CD14-positive monocyte (primary cell): Measurements from ENCODE around the gene SP100. TPM values are rescaled to one million over a fixed set of nuclear protein-coding genes. Genes with fewer than 3 reads are reported as not detected.
"Not testable (repeated sequence)": the region's sequence is repeated elsewhere in the genome, so short reads cannot be mapped to it uniquely, and the experiment has no call there.

Experiments
- DNase-seq, 3 donors: peaks; one replicate each; pipeline ENCODE4 v3.0.0-alpha.2; 2011 to 2022
- H2AFZ ChIP-seq: 2 replicates; pipeline ENCODE4 v1.6.0; 2012; ENCODE audit warnings: mild to moderate bottlenecking, low read depth, low read length, inconsistent platforms; ENCODE audit not compliant: insufficient read depth, poor library complexity, severe bottlenecking
- H3K27ac ChIP-seq, 2 donors: 1 replicate in 1 of 2; 2 replicates in 1 of 2; pipeline ENCODE4 v1.5.1; 2012 to 2013; ENCODE audit warnings: low read length in 2 of 2, control low read depth in 1 of 2, inconsistent platforms in 1 of 2, low read depth in 1 of 2, mild to moderate bottlenecking in 1 of 2
- H3K27me3 ChIP-seq, 2 donors: one replicate each; pipeline versions ENCODE4 v1.6.0 to v1.6.1; 2011 to 2013; ENCODE audit warnings: low read length in 2 of 2; ENCODE audit not compliant: control insufficient read depth in 2 of 2, insufficient read depth in 2 of 2
- H3K36me3 ChIP-seq, 2 donors: replicated peaks in 1 of 2; 1 replicate in 1 of 2; 2 replicates in 1 of 2; pipeline versions ENCODE4 v1.5.1 to v1.6.1; 2012 to 2013; ENCODE audit warnings: low read length in 2 of 2, control low read depth in 1 of 2, inconsistent platforms in 1 of 2, mild to moderate bottlenecking in 1 of 2; ENCODE audit not compliant: insufficient read depth in 2 of 2, control insufficient read depth in 1 of 2
- H3K4me1 ChIP-seq, 2 donors: 1 replicate in 1 of 2; 2 replicates in 1 of 2; pipeline versions ENCODE4 v1.5.1 to v1.6.1; 2012 to 2013; ENCODE audit warnings: low read length in 2 of 2, control low read depth in 1 of 2, inconsistent platforms in 1 of 2, mild to moderate bottlenecking in 1 of 2, moderate library complexity in 1 of 2; ENCODE audit not compliant: insufficient read depth in 2 of 2, control insufficient read depth in 1 of 2
- H3K4me2 ChIP-seq: replicated peaks from 2 replicates; pipeline ENCODE3; 2012; ENCODE audit warnings: low read length, moderate library complexity, mild to moderate bottlenecking; ENCODE audit not compliant: poor library complexity, severe bottlenecking; ENCODE audit errors: extremely low read depth
- H3K4me3 ChIP-seq, 3 experiments: fragments of 200-600 bp in 1 of 3; sonication (generic) in 1 of 3; replicated peaks in 1 of 3; 1 replicate in 2 of 3; 2 replicates in 1 of 3; pipeline ENCODE4 v1.5.1; 2011 to 2013; ENCODE audit warnings: low read length in 3 of 3, mild to moderate bottlenecking in 3 of 3, control low read depth in 2 of 3, low read depth in 2 of 3, inconsistent platforms in 1 of 3, moderate library complexity in 1 of 3
- H3K79me2 ChIP-seq: 2 replicates; pipeline ENCODE4 v1.6.0; 2012; ENCODE audit warnings: mild to moderate bottlenecking, control low read depth, inconsistent platforms, low read length, moderate library complexity; ENCODE audit not compliant: insufficient read depth
- H3K9ac ChIP-seq: 2 replicates; pipeline ENCODE4 v1.6.0; 2017; ENCODE audit warnings: low read length, mild to moderate bottlenecking; ENCODE audit not compliant: insufficient read depth, poor library complexity, severe bottlenecking
- H3K9me3 ChIP-seq, 2 donors: replicated peaks in 1 of 2; 1 replicate in 1 of 2; 2 replicates in 1 of 2; pipeline versions ENCODE4 v1.5.1 to v1.6.1; 2012 to 2013; ENCODE audit warnings: low read length in 2 of 2, control low read depth in 1 of 2; ENCODE audit not compliant: control insufficient read depth in 1 of 2, insufficient read depth in 1 of 2
- H4K20me1 ChIP-seq: 2 replicates; pipeline ENCODE4 v1.6.0; 2012; ENCODE audit warnings: mild to moderate bottlenecking, low read length, control low read depth, moderate library complexity; ENCODE audit not compliant: insufficient read depth
- H3K27ac Mint-ChIP-seq, 7 donors: one replicate each; pipeline ENCODE4 v1.8.0; 2020; ENCODE audit warnings: mild to moderate bottlenecking in 7 of 7, mixed read lengths in 7 of 7, moderate library complexity in 6 of 7, inconsistent platforms in 2 of 7
- H3K27me3 Mint-ChIP-seq, 3 donors: one replicate each; pipeline ENCODE4 v1.8.0; 2021 to 2022; ENCODE audit warnings: low read depth in 3 of 3, mild to moderate bottlenecking in 3 of 3, mixed read lengths in 3 of 3, moderate library complexity in 3 of 3, inconsistent platforms in 1 of 3
- H3K36me3 Mint-ChIP-seq, 2 donors: one replicate each; pipeline ENCODE4 v1.8.0; 2020; ENCODE audit warnings: mixed read lengths in 2 of 2, inconsistent platforms in 1 of 2, mild to moderate bottlenecking in 1 of 2
- H3K4me1 Mint-ChIP-seq: one replicate; pipeline ENCODE4 v1.8.0; 2020; ENCODE audit warnings: mild to moderate bottlenecking, mixed read lengths
- H3K4me3 Mint-ChIP-seq, 2 donors: one replicate each; pipeline ENCODE4 v1.8.0; 2020; ENCODE audit warnings: mild to moderate bottlenecking in 2 of 2, mixed read lengths in 2 of 2, moderate library complexity in 1 of 2
- H3K9me3 Mint-ChIP-seq, 7 donors: one replicate each; pipeline ENCODE4 v1.8.0; 2020 to 2022; ENCODE audit warnings: mixed read lengths in 7 of 7, mild to moderate bottlenecking in 6 of 7, moderate library complexity in 6 of 7, inconsistent platforms in 2 of 7
- CTCF ChIP-seq: fragments of 200-600 bp; IDR thresholded peaks from one replicate; pipeline ENCODE4 v1.8.0; 2022; ENCODE audit warnings: antibody characterized with exemption, mild to moderate bottlenecking
- WGBS: methylation state at CpG from one replicate; pipeline ENCODE4 v1.1.5; 2013; ENCODE audit warnings: missing lambda C conversion rate; ENCODE audit not compliant: insufficient coverage; 5-methylcytosine and 5-hydroxymethylcytosine counted together
- intact Hi-C, 2 donors: fragments of 100-400 bp; cut with micrococcal nuclease; formaldehyde crosslinking; loops; one replicate each; pipeline versions ENCODE4 v1.15.0 to v1.15.1; 2023
- polyA plus RNA-seq, 3 donors: library from polyadenylated mRNA; depleted of rRNA in 1 of 3; unstranded in 2 of 3; stranded (reverse) in 1 of 3; fragments of 300-500 nt in 2 of 3; fragments of >200 nt in 1 of 3; fragmentation: Illumina TruSeq in 2 of 3; gene quantifications; 1 replicate in 2 of 3; 2 replicates in 1 of 3; pipeline ENCODE4 v1.2.3, GENCODE V29; 2012 to 2021

SP100 gene
- polyA plus RNA-seq, 3 donors = 68.1 to 101 (median 97.4) TPM

- intact Hi-C loops = no loop called here
- Histone ChIP-seq H3K36me3 (peaks cover 39 to 88% of the 10 kb centered on the region in 2 donors), H3K4me2 (no peak overlapping the region), H3K9ac (no peak overlapping the region), H3K4me1 (no peaks in the 10 kb centered on the region), H3K79me2 (no peaks in the 10 kb centered on the region), H4K20me1 (no peaks in the 10 kb centered on the region), H3K27ac (no peak overlapping the region), H3K27me3 (no peaks in the 10 kb centered on the region), H3K4me3 (no peak overlapping the region), H2AFZ (no peak overlapping the region), H3K9me3 (peaks cover 11 to 12% of the 10 kb centered on the region in 2 donors)
- Mint-ChIP-seq H3K9me3 (peaks cover 8 to 14% (median 12%) of the 10 kb centered on the region in 7 donors), H3K27ac (peak overlapping the region in 4 of 7 donors; percentile 39 to 73 (median 57)), H3K27me3 (no peaks in the 10 kb centered on the region), H3K4me3 (no peak overlapping the region), H3K36me3 (peaks cover 81 to 84% of the 10 kb centered on the region in 2 donors), H3K4me1 (peaks cover 5% of the 10 kb centered on the region)
- no peak for TF ChIP-seq CTCF
- DNase-seq = no peak
- WGBS = 57% methylated on average over 1 of the region's 7 CpGs
These were observed 16.0 kb upstream of the SP100 start for GRCh38 chr2:230400041-230400440.

GRCh38 chr2:230400454-230400853 is 15.5 kb upstream of the SP100 start:
- no peak overlapping the region for H2AFZ ChIP-seq
- no peak overlapping the region for H3K4me3 ChIP-seq
- no peaks in the 10 kb centered on the region for H3K4me1 ChIP-seq
- 6% methylated on average over 4 of the region's 5 CpGs for WGBS
- no peaks in the 10 kb centered on the region for H3K27me3 ChIP-seq
- H3K9me3 Mint-ChIP-seq = peaks cover 8 to 11% (median 8%) of the 10 kb centered on the region in 7 donors
- intact Hi-C loops = no loop called here
- H3K9me3 ChIP-seq = peaks cover 7 to 9% of the 10 kb centered on the region in 2 donors
- H3K9ac ChIP-seq = no peak overlapping the region
- no peak overlapping the region for H3K4me2 ChIP-seq
- peak overlapping the region in 4 of 7 donors; percentile 38 to 73 (median 56) for H3K27ac Mint-ChIP-seq
- H3K27ac ChIP-seq = no peak overlapping the region
- TF ChIP-seq CTCF = no peak
- peaks cover 40 to 88% of the 10 kb centered on the region in 2 donors for H3K36me3 ChIP-seq
- no peaks in the 10 kb centered on the region for H3K27me3 Mint-ChIP-seq
- DNase-seq = no peak
- H4K20me1 ChIP-seq = no peaks in the 10 kb centered on the region
- H3K4me1 Mint-ChIP-seq = peaks cover 5% of the 10 kb centered on the region
- H3K79me2 ChIP-seq = no peaks in the 10 kb centered on the region
- H3K4me3 Mint-ChIP-seq = no peak overlapping the region
- H3K36me3 Mint-ChIP-seq = peaks cover 80 to 84% of the 10 kb centered on the region in 2 donors

GRCh38 chr2:230401026-230401425 is 15.0 kb upstream of the SP100 start:
- H3K4me1 ChIP-seq, H3K9me3 ChIP-seq, H2AFZ ChIP-seq, DNase-seq, H3K4me1 Mint-ChIP-seq, H4K20me1 ChIP-seq, H3K9ac ChIP-seq, H3K4me3 ChIP-seq, H3K4me2 ChIP-seq, H3K27me3 ChIP-seq, H3K27ac ChIP-seq, intact Hi-C loops, H3K4me3 Mint-ChIP-seq, H3K9me3 Mint-ChIP-seq, H3K27ac Mint-ChIP-seq, H3K79me2 ChIP-seq, H3K27me3 Mint-ChIP-seq: not testable (repeated sequence)
- H3K36me3 ChIP-seq = peaks cover 38 to 88% of the 10 kb centered on the region in 2 donors
- H3K36me3 Mint-ChIP-seq = peaks cover 78 to 82% of the 10 kb centered on the region in 2 donors
- no CpG with 5 or more reads among the region's 6 CpGs for WGBS
